HG03108 (cell line): ENCODE results near the gene ATP8B2.
"Not testable (repeated sequence)": the region's sequence is repeated elsewhere in the genome, so short reads cannot be mapped to it uniquely, and the experiment has no call there.

Experiments
- ATAC-seq: cut with Tn5 transposase; IDR thresholded peaks from one replicate; pipeline ENCODE4 v1.9.1; 2021; ENCODE audit warnings: moderate library complexity; ENCODE audit not compliant: unreplicated experiment

The ATP8B2 gene

GRCh38 chr1:154324241-154324640, 1.1 kb upstream of the ATP8B2 start:
- ATAC-seq = no peak

GRCh38 chr1:154325583-154326545, 539 bp downstream of the ATP8B2 start:
- no peak for ATAC-seq

- ATAC-seq = no peak
These were observed 1.5 kb downstream of the ATP8B2 start for GRCh38 chr1:154326546-154327465.

- ATAC-seq = no peak
These were observed 2.4 kb downstream of the ATP8B2 start for GRCh38 chr1:154327466-154328317.

GRCh38 chr1:154328318-154329151, 3.2 kb downstream of the ATP8B2 start:
- ATAC-seq = no peak

- no peak for ATAC-seq
These were observed 3.8 kb downstream of the ATP8B2 start for GRCh38 chr1:154329152-154329521.

GRCh38 chr1:154329551-154330131, 4.3 kb downstream of the ATP8B2 start:
- no peak for ATAC-seq

- no peak for ATAC-seq
These were observed 5.3 kb downstream of the ATP8B2 start for GRCh38 chr1:154330669-154331068.

GRCh38 chr1:154334079-154335024, 9.0 kb downstream of the ATP8B2 start:
- ATAC-seq = no peak

GRCh38 chr1:154335025-154335714, 9.8 kb downstream of the ATP8B2 start:
- peak; percentile 64 for ATAC-seq

- no peak for ATAC-seq
These were observed 12.0 kb downstream of the ATP8B2 start for GRCh38 chr1:154337253-154337894.

- ATAC-seq = no peak
These were observed 13.6 kb downstream of the ATP8B2 start for GRCh38 chr1:154338875-154339274.

GRCh38 chr1:154341366-154341765, 16.0 kb downstream of the ATP8B2 start:
- ATAC-seq = not testable (repeated sequence)

- ATAC-seq = no peak
These were observed 16.8 kb downstream of the ATP8B2 start for GRCh38 chr1:154342132-154342531.

GRCh38 chr1:154342836-154343472, 17.6 kb downstream of the ATP8B2 start:
- ATAC-seq = no peak

GRCh38 chr1:154344977-154345837, 19.9 kb downstream of the ATP8B2 start:
- ATAC-seq = no peak
